ENCODE data around the gene CBX4. TPM values are rescaled to one million over a fixed set of nuclear protein-coding genes. Genes with fewer than 3 reads are reported as not detected.

CBX4 gene
- total RNA-seq, 1 experiment from 2014 or later, result 3.3 TPM

GRCh38 chr17:79859676-79860615 is 20.7 kb upstream of the CBX4 start:
- TF ChIP-seq, protein P1, sequence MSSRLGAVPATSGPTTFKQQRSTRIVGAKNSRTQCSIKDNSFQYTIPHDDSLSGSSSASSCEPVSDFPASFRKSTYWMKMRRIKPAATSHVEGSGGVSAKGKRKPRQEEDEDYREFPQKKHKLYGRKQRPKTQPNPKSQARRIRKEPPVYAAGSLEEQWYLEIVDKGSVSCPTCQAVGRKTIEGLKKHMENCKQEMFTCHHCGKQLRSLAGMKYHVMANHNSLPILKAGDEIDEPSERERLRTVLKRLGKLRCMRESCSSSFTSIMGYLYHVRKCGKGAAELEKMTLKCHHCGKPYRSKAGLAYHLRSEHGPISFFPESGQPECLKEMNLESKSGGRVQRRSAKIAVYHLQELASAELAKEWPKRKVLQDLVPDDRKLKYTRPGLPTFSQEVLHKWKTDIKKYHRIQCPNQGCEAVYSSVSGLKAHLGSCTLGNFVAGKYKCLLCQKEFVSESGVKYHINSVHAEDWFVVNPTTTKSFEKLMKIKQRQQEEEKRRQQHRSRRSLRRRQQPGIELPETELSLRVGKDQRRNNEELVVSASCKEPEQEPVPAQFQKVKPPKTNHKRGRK (CRISPR knock-in tag; IDR thresholded peaks at IDR 0.05; ENCODE audit: borderline replicate concordance), result no peak
- TF ChIP-seq AR (CRISPR knock-in tag; IDR thresholded peaks at IDR 0.05) (no peak), NFE2L1 (CRISPR knock-in tag; IDR thresholded peaks at IDR 0.05) (no peak), NFATC4 (CRISPR knock-in tag; IDR thresholded peaks at IDR 0.05) (no peak), ATF1 (CRISPR knock-in tag; IDR thresholded peaks at IDR 0.05) (no peak)
- CTCF ChIA-PET, result interaction anchor here (0.6 to 1.3 kb wide), 5 partner anchors 14 to 242 kb away, joined by 3 to 8 read pairs (median 4); partner anchors contain the start of genes CBX4 and GAA
- POLR2A ChIA-PET, result no interaction called here
- Mint-ChIP-seq H3K4me3 (no peak overlapping the region), H3K27ac (no peak overlapping the region), H3K36me3 (no peaks in the 10 kb centered on the region), H3K27me3 (ENCODE audit: low read depth) (no peaks in the 10 kb centered on the region; the same call in 1 of the 2 replicates), H3K4me1 (peaks cover 6% of the 10 kb centered on the region), H3K9me3 (no peaks in the 10 kb centered on the region)
- ATAC-seq (peak; percentile 53), DNase-seq (ENCODE audit: low spot score) (no peak)

- no peak for TF ChIP-seq TEAD1 (CRISPR knock-in tag; IDR thresholded peaks at IDR 0.05)
- TF ChIP-seq ZBTB21 (CRISPR knock-in tag; IDR thresholded peaks at IDR 0.05; ENCODE audit: borderline replicate concordance), result no peak
- peaks cover 4% of the 10 kb centered on the region for H3K4me1 Mint-ChIP-seq
- H3K27ac Mint-ChIP-seq, result no peak overlapping the region
- no peak overlapping the region for H3K4me3 Mint-ChIP-seq
- DNase-seq (ENCODE audit: low spot score) (no peak), ATAC-seq (no peak)
- no peaks in the 10 kb centered on the region; the same call in 1 of the 2 replicates for H3K27me3 Mint-ChIP-seq (ENCODE audit: low read depth)
- H3K9me3 Mint-ChIP-seq, result no peaks in the 10 kb centered on the region
- no peaks in the 10 kb centered on the region for H3K36me3 Mint-ChIP-seq
- ChIA-PET CTCF (interaction anchor here (1.3 to 2.8 kb wide), 3 partner anchors 12 to 22 kb away, joined by 3 to 13 read pairs (median 7); no protein-coding TSS in a partner anchor), POLR2A (no interaction called here)
Measured at GRCh38 chr17:79857095-79857494, 17.9 kb upstream of the CBX4 start.

GRCh38 chr17:79855331-79856124 is 16.3 kb upstream of the CBX4 start:
- no peak overlapping the region for H3K4me3 Mint-ChIP-seq
- no peak overlapping the region for H3K27ac Mint-ChIP-seq
- ATAC-seq (no peak), DNase-seq (ENCODE audit: low spot score) (no peak)
- H3K4me1 Mint-ChIP-seq, result no peaks in the 10 kb centered on the region; the same call in 1 of the 2 replicates
- CTCF ChIA-PET, result interaction anchor here (0.5 to 2.8 kb wide), 9 partner anchors 10 to 1223 kb away, joined by 3 to 13 read pairs (median 4); partner anchors contain the start of gene CBX4
- H3K36me3 Mint-ChIP-seq, result no peaks in the 10 kb centered on the region
- no peaks in the 10 kb centered on the region for H3K9me3 Mint-ChIP-seq
- POLR2A ChIA-PET, result interaction anchor here (0.6 kb wide), 1 partner anchor 514 kb away, joined by 4 read pairs; no protein-coding TSS in a partner anchor
- TF ChIP-seq, protein P2, sequence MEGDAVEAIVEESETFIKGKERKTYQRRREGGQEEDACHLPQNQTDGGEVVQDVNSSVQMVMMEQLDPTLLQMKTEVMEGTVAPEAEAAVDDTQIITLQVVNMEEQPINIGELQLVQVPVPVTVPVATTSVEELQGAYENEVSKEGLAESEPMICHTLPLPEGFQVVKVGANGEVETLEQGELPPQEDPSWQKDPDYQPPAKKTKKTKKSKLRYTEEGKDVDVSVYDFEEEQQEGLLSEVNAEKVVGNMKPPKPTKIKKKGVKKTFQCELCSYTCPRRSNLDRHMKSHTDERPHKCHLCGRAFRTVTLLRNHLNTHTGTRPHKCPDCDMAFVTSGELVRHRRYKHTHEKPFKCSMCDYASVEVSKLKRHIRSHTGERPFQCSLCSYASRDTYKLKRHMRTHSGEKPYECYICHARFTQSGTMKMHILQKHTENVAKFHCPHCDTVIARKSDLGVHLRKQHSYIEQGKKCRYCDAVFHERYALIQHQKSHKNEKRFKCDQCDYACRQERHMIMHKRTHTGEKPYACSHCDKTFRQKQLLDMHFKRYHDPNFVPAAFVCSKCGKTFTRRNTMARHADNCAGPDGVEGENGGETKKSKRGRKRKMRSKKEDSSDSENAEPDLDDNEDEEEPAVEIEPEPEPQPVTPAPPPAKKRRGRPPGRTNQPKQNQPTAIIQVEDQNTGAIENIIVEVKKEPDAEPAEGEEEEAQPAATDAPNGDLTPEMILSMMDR (IDR thresholded peaks at IDR 0.05), result no peak
- TF ChIP-seq SMAD3 (CRISPR knock-in tag; IDR thresholded peaks at IDR 0.05; ENCODE audit: borderline replicate concordance), result no peak
- TF ChIP-seq, protein P3, sequence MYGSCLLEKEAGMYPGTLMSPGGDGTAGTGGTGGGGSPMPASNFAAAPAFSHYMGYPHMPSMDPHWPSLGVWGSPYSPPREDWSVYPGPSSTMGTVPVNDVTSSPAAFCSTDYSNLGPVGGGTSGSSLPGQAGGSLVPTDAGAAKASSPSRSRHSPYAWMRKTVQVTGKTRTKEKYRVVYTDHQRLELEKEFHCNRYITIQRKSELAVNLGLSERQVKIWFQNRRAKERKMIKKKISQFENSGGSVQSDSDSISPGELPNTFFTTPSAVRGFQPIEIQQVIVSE (CRISPR knock-in tag; IDR thresholded peaks at IDR 0.05; ENCODE audit: borderline replicate concordance), result no peak
- TF ChIP-seq ZNF423 (CRISPR knock-in tag; IDR thresholded peaks at IDR 0.05), result no peak
- TF ChIP-seq PRRX2 (CRISPR knock-in tag; IDR thresholded peaks at IDR 0.05), result no peak
- no peak for TF ChIP-seq NR2C2 (CRISPR knock-in tag; IDR thresholded peaks at IDR 0.05)
- TF ChIP-seq IRF1 (CRISPR knock-in tag; IDR thresholded peaks at IDR 0.05), result no peak
- no peak for TF ChIP-seq RORB (CRISPR knock-in tag; IDR thresholded peaks at IDR 0.05)
- TF ChIP-seq, protein P4, sequence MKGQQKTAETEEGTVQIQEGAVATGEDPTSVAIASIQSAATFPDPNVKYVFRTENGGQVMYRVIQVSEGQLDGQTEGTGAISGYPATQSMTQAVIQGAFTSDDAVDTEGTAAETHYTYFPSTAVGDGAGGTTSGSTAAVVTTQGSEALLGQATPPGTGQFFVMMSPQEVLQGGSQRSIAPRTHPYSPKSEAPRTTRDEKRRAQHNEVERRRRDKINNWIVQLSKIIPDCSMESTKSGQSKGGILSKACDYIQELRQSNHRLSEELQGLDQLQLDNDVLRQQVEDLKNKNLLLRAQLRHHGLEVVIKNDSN (CRISPR knock-in tag; IDR thresholded peaks at IDR 0.05), result no peak
- no peaks in the 10 kb centered on the region; the same call in 1 of the 2 replicates for H3K27me3 Mint-ChIP-seq (ENCODE audit: low read depth)

Measured in WTC11 (cell line).